Large intestine (tissue), 3 donors: Measurements from ENCODE around the gene LAMTOR4. TPM values are rescaled to one million over a fixed set of nuclear protein-coding genes. Genes with fewer than 3 reads are reported as not detected.

Experiments
- DNase-seq, 2 donors: peaks; one replicate each; pipeline versions ENCODE4 v3.0.0 to v3.0.0-alpha.2; 2013
- H3K27ac ChIP-seq: one replicate; pipeline ENCODE4 v1.5.1; 2013; ENCODE audit warnings: low read length
- H3K27me3 ChIP-seq: 2 replicates; pipeline ENCODE4 v1.6.1; 2013; ENCODE audit warnings: low read length; ENCODE audit not compliant: control insufficient read depth, insufficient read depth
- H3K36me3 ChIP-seq: 2 replicates; pipeline ENCODE4 v1.6.1; 2013; ENCODE audit warnings: low read length; ENCODE audit not compliant: control insufficient read depth, insufficient read depth
- H3K4me1 ChIP-seq: one replicate; pipeline ENCODE4 v1.6.1; 2013; ENCODE audit warnings: low read length; ENCODE audit not compliant: control insufficient read depth, insufficient read depth
- H3K4me3 ChIP-seq: one replicate; pipeline ENCODE4 v1.5.1; 2013; ENCODE audit warnings: low read length
- H3K9me3 ChIP-seq: one replicate; pipeline ENCODE4 v1.6.1; 2013; ENCODE audit warnings: mild to moderate bottlenecking, low read depth, low read length, moderate library complexity; ENCODE audit not compliant: control insufficient read depth
- WGBS: methylation state at CpG from one replicate; pipeline ENCODE4 v1.1.5; 2013; ENCODE audit warnings: low lambda C conversion rate; ENCODE audit not compliant: insufficient coverage; 5-methylcytosine and 5-hydroxymethylcytosine counted together
- polyA plus RNA-seq: library from polyadenylated mRNA; unstranded; fragments of 120-200 nt; gene quantifications from one replicate; pipeline ENCODE4 v1.2.1, GENCODE V29; 2013

The LAMTOR4 gene
- polyA plus RNA-seq, 1 donor, result 133 TPM

GRCh38 chr7:100106633-100107032 is 42.1 kb upstream of the LAMTOR4 start:
- Histone ChIP-seq H3K27me3 (no peaks in the 10 kb centered on the region), H3K9me3 (no peaks in the 10 kb centered on the region), H3K27ac (no peak overlapping the region), H3K4me3 (no peak overlapping the region), H3K36me3 (peaks cover 69% of the 10 kb centered on the region), H3K4me1 (no peaks in the 10 kb centered on the region)
- DNase-seq, result no peak
- WGBS, result no CpG with 5 or more reads among the region's 17 CpGs

- no peak for DNase-seq
- no peaks in the 10 kb centered on the region for H3K27me3 ChIP-seq
- no peaks in the 10 kb centered on the region for H3K4me1 ChIP-seq
- H3K9me3 ChIP-seq, result no peaks in the 10 kb centered on the region
- H3K4me3 ChIP-seq, result no peak overlapping the region
- no CpG with 5 or more reads among the region's 25 CpGs for WGBS
- H3K36me3 ChIP-seq, result peaks cover 75% of the 10 kb centered on the region
- H3K27ac ChIP-seq, result no peak overlapping the region
Observed at GRCh38 chr7:100107125-100107737, 41.5 kb upstream of the LAMTOR4 start.

- Histone ChIP-seq H3K36me3 (peaks cover 80% of the 10 kb centered on the region), H3K4me3 (no peak overlapping the region), H3K27me3 (no peaks in the 10 kb centered on the region), H3K27ac (no peak overlapping the region), H3K9me3 (no peaks in the 10 kb centered on the region), H3K4me1 (no peaks in the 10 kb centered on the region)
- 90% methylated on average over 2 of the region's 11 CpGs for WGBS
- DNase-seq, result no peak
Observed at GRCh38 chr7:100107890-100108289, 40.8 kb upstream of the LAMTOR4 start.

- no peak for DNase-seq
- no peaks in the 10 kb centered on the region for H3K4me1 ChIP-seq
- no peak overlapping the region for H3K27ac ChIP-seq
- no peak overlapping the region for H3K4me3 ChIP-seq
- no CpG with 5 or more reads among the region's 12 CpGs for WGBS
- H3K27me3 ChIP-seq, result no peaks in the 10 kb centered on the region
- peaks cover 82% of the 10 kb centered on the region for H3K36me3 ChIP-seq
- no peaks in the 10 kb centered on the region for H3K9me3 ChIP-seq
Observed at GRCh38 chr7:100109521-100110163, 39.1 kb upstream of the LAMTOR4 start.

- Histone ChIP-seq H3K36me3 (peaks cover 70% of the 10 kb centered on the region), H3K4me1 (no peaks in the 10 kb centered on the region), H3K9me3 (no peaks in the 10 kb centered on the region), H3K27ac (no peak overlapping the region), H3K27me3 (no peaks in the 10 kb centered on the region), H3K4me3 (no peak overlapping the region)
- DNase-seq, result no peak
- no CpG with 5 or more reads among the region's 7 CpGs for WGBS
Observed at GRCh38 chr7:100111156-100111555, 37.6 kb upstream of the LAMTOR4 start.

- Histone ChIP-seq H3K36me3 (peaks cover 66% of the 10 kb centered on the region), H3K9me3 (no peaks in the 10 kb centered on the region), H3K4me1 (no peaks in the 10 kb centered on the region), H3K27ac (no peak overlapping the region), H3K27me3 (no peaks in the 10 kb centered on the region), H3K4me3 (no peak overlapping the region)
- no CpG with 5 or more reads among the region's 13 CpGs for WGBS
- no peak for DNase-seq
Observed at GRCh38 chr7:100111914-100112313, 36.8 kb upstream of the LAMTOR4 start.

- no peaks in the 10 kb centered on the region for H3K27me3 ChIP-seq
- no peaks in the 10 kb centered on the region for H3K9me3 ChIP-seq
- H3K4me3 ChIP-seq, result no peak overlapping the region
- no CpG with 5 or more reads among the region's 7 CpGs for WGBS
- peaks cover 5% of the 10 kb centered on the region for H3K4me1 ChIP-seq
- peaks cover 39% of the 10 kb centered on the region for H3K36me3 ChIP-seq
- H3K27ac ChIP-seq, result no peak overlapping the region
- no peak for DNase-seq
Observed at GRCh38 chr7:100115026-100115425, 33.7 kb upstream of the LAMTOR4 start.

- no peak overlapping the region for H3K27ac ChIP-seq
Observed at GRCh38 chr7:100118388-100119071, 30.2 kb upstream of the LAMTOR4 start.

GRCh38 chr7:100119072-100119969 is 29.4 kb upstream of the LAMTOR4 start, which contains the start of the genes CNPY4 and TAF6:
Gene CNPY4, plus strand, starts transcription at chr7:100119634. Its CDS starts 111 bp downstream, at chr7:100119745.
Gene TAF6, minus strand, starts transcription at chr7:100119358. Its CDS starts 5,149 bp downstream, at chr7:100114209.
- Histone ChIP-seq H3K9me3 (no peaks in the 10 kb centered on the region), H3K36me3 (peaks cover 9% of the 10 kb centered on the region), H3K27me3 (no peaks in the 10 kb centered on the region), H3K27ac (peak within 1 kb of the TSS; percentile 54), H3K4me1 (peaks cover 15% of the 10 kb centered on the region), H3K4me3 (peak within 1 kb of the TSS; percentile 76)
- DNase-seq, result peak; percentile 92 to 93
- 0% methylated on average over 1 of the region's 49 CpGs for WGBS

More at GRCh38 chr7:100118388-100119071, 30.2 kb upstream of the LAMTOR4 start:
- Histone ChIP-seq H3K4me1 (peaks cover 12% of the 10 kb centered on the region), H3K27me3 (no peaks in the 10 kb centered on the region), H3K4me3 (peak overlapping the region; percentile 76), H3K36me3 (peaks cover 16% of the 10 kb centered on the region), H3K9me3 (no peaks in the 10 kb centered on the region)
- 27% methylated on average over 3 of the region's 18 CpGs for WGBS
- no peak for DNase-seq
